GM12865 (cell line): ENCODE results near the gene PEX11A.

Source experiments
- DNase-seq: peaks from one replicate; pipeline ENCODE4 v3.0.0; 2010; ENCODE audit warnings: low read depth
- H3K4me3 ChIP-seq: 2 replicates; pipeline ENCODE4 v1.5.1; 2011; ENCODE audit warnings: mild to moderate bottlenecking, low read depth, low read length, control low read depth
- TF ChIP-seq, protein P1 (sequence below): IDR thresholded peaks from 2 replicates; pipeline ENCODE4 v1.5.1; 2011; ENCODE audit warnings: low read length, control low read depth, low read depth, inconsistent platforms; ENCODE audit not compliant: insufficient read depth; ENCODE audit errors: missing control alignments

Gene PEX11A

GRCh38 chr15:89725064-89725463 lies 34.5 kb upstream of the PEX11A start:
- no peak overlapping the region for H3K4me3 ChIP-seq
- no peak for DNase-seq
- TF ChIP-seq, protein P1, sequence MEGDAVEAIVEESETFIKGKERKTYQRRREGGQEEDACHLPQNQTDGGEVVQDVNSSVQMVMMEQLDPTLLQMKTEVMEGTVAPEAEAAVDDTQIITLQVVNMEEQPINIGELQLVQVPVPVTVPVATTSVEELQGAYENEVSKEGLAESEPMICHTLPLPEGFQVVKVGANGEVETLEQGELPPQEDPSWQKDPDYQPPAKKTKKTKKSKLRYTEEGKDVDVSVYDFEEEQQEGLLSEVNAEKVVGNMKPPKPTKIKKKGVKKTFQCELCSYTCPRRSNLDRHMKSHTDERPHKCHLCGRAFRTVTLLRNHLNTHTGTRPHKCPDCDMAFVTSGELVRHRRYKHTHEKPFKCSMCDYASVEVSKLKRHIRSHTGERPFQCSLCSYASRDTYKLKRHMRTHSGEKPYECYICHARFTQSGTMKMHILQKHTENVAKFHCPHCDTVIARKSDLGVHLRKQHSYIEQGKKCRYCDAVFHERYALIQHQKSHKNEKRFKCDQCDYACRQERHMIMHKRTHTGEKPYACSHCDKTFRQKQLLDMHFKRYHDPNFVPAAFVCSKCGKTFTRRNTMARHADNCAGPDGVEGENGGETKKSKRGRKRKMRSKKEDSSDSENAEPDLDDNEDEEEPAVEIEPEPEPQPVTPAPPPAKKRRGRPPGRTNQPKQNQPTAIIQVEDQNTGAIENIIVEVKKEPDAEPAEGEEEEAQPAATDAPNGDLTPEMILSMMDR: no peak

DNA sequence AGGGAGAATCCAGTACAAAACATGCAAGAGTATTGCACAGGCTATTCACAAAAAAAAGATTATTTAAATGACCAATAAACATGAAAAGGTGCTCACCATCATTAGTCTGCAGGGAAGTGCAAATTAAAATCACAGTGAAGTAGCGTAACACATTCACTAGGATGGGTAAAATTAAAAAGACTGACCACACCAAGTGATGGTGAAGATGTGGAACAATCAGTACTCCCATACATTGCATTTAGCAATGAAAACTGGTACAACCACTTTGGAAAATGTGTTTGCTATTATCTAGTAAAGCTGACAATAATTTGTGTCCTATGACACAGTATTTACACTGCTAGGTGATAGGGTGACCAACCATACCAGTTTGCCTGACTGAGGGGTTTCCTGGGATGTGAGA lies 34.1 kb upstream of the PEX11A start:
- DNase-seq: no peak
- TF ChIP-seq, protein P1: no peak
- no peak overlapping the region for H3K4me3 ChIP-seq

DNA sequence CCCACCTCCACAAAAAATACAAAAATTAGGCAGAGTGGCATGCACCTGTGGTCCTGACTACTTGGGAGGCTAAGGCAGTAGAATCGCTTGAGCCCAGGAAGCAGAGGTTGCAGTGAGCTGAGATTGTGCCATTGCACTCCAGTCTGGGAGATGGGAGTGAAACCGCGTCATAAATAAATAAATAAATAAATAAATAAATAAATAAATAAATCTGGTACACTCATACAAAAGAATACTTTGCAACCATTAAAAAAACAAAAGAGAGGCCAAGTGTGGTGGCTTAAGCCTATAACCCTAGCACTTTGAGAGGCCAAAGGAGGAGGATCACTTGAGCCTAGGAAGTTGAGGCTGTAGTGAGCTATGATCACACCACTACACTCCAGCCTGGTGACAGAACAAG lies 32.5 kb upstream of the PEX11A start:
- TF ChIP-seq, protein P1: no peak
- no peak for DNase-seq
- no peak overlapping the region for H3K4me3 ChIP-seq

DNA sequence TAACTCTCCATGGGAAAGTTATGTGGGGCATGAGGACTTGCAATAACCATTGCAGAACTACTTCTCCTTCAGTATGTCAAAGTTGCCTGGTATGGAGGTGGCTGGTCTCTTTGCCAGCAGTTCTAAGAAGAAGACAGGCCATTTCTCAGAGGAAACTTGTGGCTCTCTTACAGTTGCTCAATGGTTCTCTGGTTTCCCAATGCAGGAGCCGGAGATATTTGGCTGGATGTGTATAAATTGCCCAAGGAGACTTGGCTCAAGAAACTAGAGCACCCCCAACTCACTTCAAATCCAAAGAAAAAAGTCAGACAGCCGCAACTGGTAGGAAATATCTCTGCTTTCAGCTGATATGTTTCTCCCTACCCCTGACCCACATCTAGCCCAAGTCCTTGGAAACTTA lies 24.2 kb upstream of the PEX11A start:
- TF ChIP-seq, protein P1: no peak
- no peak for DNase-seq
- no peak overlapping the region for H3K4me3 ChIP-seq

DNA sequence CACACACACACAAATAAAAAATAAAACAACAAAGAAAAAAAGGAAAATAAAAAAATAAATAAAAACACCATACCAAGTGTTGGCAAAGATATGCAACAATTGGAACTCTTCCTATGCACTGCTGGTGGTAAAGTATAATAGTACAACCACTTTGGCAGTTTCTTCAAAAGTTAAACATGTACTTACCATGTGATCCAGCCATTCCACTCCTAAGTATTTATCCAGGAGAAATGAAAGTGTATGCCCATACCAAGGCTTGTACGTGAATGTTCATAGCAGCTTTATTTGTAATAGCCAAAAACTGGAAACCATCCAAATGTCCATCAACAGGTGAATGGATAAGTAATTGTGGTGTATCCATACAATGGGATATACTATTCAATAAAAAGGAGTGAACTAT lies 17.0 kb upstream of the PEX11A start:
- TF ChIP-seq, protein P1: no peak
- no peak for DNase-seq
- H3K4me3 ChIP-seq: no peak overlapping the region

GRCh38 chr15:89704411-89704810 lies 13.9 kb upstream of the PEX11A start:
- H3K4me3 ChIP-seq: no peak overlapping the region
- DNase-seq: no peak
- TF ChIP-seq, protein P1: no peak

GRCh38 chr15:89695198-89695597 lies 4.6 kb upstream of the PEX11A start:
- TF ChIP-seq, protein P1: no peak
- no peak for DNase-seq
- H3K4me3 ChIP-seq: no peak overlapping the region
